Activated CD8-positive, alpha-beta memory T cell treated with anti-CD3 and anti-CD28 coated beads, Interleukin-2, amount 50 U/mL, for 24 hours (primary cell): Measurements from ENCODE around the gene CLPTM1.
"Not testable (repeated sequence)": the region's sequence is repeated elsewhere in the genome, so short reads cannot be mapped to it uniquely, and the experiment has no call there.

ENCODE experiments used
- DNase-seq: peaks from one replicate; pipeline ENCODE4 v3.0.0-alpha.2; 2020; ENCODE audit errors: extremely low read depth

The CLPTM1 gene

GRCh38 chr19:44943801-44944249, 11.4 kb upstream of the CLPTM1 start:
- DNase-seq, result no peak

GRCh38 chr19:44947041-44947581, 8.1 kb upstream of the CLPTM1 start:
- DNase-seq, result no peak

DNA sequence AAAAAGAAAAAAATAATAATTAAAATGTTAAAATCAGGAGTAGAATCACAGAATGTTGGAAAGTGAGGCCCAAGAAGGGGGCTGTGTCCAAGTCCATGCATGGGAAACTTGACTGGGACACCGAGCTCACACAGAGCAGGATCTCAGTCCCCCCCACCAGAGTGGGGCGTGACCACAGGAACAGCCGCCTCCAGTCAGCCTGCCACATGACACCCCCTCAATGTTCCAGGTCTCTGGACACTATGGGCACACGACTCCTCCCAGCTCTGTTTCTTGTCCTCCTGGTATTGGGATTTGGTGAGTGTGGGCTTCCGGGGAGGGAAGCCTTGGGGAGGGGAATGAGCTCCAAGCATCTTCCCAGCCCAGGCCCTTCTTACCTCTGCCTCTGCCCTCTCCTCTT, 6.9 kb upstream of the CLPTM1 start:
- DNase-seq, result no peak

- DNase-seq, result no peak
Measured at GRCh38 chr19:44948763-44949374, 6.3 kb upstream of the CLPTM1 start.

GRCh38 chr19:44949550-44949949, 5.6 kb upstream of the CLPTM1 start:
- DNase-seq, result no peak

DNA sequence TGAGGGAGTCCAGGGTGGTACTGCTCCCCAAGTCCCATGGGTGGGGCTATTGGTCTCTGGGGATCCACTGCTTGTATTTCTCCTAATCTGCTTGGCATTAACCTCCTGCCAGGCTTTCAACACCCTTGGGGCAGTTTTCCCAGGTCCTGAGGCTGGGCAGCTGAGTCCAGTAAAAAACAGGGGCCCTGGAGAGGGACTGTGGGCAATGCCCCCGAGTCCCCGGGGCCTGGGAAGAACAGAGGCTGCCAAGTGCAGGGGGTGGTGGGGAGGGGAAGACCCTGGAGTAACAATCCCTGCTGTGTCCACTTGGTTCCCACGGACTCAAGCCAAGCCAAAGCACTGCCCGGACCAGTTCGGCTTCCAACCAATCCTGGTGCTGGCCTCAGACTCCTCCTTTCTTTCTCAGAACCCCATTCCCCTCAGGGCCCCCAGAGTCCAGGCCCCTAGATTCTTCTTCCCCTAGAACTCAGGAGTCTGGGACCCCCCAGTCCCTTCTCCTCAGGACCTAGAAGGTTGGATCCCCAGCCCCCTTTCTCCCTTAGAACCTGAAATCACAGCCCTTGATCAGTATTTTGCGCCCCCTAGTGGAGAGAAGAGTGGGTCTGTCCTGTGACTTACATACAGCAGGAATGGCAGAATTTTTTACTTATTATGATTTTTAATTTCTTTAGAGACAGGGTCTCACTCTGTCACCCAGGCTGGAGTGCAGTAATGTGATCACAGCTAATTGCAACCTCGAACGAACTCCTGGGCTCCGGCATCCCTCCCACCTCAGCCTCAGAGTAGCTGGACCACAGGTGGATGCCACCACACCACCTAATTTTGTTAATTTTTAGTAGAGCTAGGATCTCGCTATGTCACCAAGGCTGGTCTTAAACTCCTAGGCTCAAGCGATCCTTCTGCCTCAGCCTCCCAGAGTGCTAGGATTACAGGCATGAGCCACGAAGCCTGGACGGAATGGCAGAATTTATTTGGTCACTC, 3.7 kb upstream of the CLPTM1 start:
- DNase-seq, result peak; percentile 26

DNA sequence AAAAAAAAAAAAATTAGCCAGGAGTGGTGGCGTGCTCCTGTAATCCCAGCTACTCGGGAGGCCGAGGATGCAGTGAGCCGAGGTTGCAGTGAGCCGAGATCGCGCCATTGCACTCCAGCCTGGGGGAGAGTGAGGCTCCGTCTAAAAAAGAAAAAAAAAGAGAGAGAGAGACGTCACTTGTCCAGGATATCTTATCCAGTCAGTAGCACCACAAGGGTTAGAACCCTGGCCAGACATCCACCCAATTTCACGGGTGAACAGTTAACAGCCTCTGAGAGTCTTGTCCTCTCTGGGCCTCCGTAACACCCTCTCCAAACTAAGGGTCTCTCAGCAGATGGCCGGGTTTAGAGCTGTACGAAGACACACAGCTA, 917 bp upstream of the CLPTM1 start:
- no peak for DNase-seq

GRCh38 chr19:44955505-44956439, 592 bp downstream of the CLPTM1 start:
- DNase-seq, result no peak

- DNase-seq, result no peak
Measured at GRCh38 chr19:44957526-44957925, 2.3 kb downstream of the CLPTM1 start.

- DNase-seq, result no peak
Measured at GRCh38 chr19:44958090-44958489, 2.9 kb downstream of the CLPTM1 start.

DNA sequence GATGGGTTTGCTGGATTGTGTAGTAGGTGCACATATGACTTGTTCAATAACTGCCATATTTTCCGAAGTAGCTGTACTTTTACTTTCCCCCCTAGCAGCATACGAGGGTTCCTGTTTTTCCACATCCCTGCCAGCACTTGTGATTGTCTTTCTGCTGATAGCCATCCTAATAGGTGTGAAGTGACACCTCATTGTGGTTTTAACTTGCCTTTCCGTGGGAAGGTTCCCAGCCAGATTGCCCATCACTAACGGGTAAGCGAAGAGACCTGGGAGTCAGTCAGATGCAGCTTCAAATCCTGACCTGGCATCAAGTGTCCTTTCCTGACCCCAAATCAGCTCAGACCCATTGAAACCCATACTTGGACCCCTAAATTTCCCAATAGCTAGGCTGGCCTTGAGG, 4.5 kb downstream of the CLPTM1 start:
- DNase-seq, result no peak

DNA sequence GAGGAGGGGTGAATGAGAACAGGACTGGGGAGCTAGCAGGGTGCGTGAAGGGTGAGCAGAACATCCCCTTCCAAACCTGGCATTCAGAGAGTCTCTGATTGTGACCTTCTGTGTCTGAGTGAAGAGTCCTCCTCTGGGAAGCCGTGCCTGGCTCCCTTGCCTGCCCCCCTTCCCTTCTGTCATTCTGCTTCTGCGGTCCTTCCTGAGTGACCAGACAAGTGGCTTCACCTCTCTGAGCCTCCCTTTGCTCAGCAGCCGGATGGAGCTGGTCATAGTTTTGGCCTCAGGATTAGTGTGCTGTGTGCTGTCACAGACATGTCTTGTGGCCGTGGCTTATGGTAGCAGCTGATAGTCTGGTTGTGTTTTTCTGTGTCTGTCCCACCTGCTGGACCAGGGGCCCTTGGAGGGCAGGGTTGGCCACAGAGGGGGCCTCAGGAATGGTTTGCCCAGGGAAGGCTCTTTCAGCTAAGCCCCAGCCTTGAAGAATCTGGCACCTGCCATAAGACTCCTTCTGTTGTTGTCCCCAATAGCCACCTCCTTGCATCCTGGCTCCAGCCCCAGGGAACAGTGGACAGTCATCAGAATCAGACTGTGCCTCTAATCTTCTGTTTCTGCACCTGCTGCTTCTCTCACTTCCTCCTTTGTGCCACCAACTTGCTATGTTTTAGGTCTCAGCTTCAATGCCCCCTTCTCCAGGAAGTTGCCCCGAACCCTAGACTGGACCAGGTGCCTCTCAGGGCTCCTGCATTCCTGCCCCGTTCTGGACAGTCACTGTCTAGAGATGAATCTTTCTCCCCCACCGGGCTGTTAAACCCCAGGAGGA, 5.9 kb downstream of the CLPTM1 start:
- no peak for DNase-seq

- no peak for DNase-seq
Measured at GRCh38 chr19:44961821-44962220, 6.6 kb downstream of the CLPTM1 start.

DNA sequence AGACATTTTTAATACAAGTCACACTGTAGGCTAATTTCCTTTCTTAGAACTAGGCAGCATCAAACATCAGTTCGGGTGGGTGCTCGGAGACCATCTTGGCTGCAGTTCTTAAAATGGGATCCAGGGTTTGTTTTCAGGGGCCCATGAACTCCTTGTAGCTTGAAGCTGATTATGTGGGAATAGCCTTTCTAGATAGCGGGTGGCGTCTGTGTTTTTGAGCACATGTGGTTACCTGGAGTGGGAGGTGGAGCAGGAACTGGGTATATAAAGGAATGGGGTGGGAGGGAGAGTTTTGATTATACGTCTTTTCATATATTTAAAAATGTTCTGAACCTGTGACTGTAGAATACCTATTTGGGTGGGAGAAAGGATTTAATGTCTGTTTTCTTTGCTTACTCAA, 12.9 kb downstream of the CLPTM1 start:
- DNase-seq, result no peak

DNA sequence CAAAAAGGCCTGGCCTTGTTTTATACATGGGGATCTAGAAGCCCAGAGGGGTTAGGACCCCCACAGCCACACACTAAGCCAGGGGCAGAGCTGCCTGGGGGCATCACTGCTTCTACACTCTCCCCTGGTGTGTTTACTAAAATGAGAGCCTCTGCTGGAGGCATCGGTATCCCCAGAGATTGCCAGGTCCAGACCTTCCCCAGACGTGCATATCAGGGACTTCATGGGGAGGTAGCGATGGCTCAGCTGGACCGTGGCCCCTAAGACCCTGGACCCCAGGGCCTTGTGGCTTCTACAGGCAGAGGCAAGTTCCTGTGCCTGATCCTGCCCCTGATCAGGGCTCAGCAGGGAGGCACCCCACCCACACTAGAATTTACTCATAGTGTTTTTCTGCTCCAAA, 13.5 kb downstream of the CLPTM1 start:
- no peak for DNase-seq

GRCh38 chr19:44969437-44969836, 14.3 kb downstream of the CLPTM1 start:
- no peak for DNase-seq

- DNase-seq, result not testable (repeated sequence)
Measured at GRCh38 chr19:44971451-44971850, 16.3 kb downstream of the CLPTM1 start.

GRCh38 chr19:44972802-44973201, 17.6 kb downstream of the CLPTM1 start:
- no peak for DNase-seq

DNA sequence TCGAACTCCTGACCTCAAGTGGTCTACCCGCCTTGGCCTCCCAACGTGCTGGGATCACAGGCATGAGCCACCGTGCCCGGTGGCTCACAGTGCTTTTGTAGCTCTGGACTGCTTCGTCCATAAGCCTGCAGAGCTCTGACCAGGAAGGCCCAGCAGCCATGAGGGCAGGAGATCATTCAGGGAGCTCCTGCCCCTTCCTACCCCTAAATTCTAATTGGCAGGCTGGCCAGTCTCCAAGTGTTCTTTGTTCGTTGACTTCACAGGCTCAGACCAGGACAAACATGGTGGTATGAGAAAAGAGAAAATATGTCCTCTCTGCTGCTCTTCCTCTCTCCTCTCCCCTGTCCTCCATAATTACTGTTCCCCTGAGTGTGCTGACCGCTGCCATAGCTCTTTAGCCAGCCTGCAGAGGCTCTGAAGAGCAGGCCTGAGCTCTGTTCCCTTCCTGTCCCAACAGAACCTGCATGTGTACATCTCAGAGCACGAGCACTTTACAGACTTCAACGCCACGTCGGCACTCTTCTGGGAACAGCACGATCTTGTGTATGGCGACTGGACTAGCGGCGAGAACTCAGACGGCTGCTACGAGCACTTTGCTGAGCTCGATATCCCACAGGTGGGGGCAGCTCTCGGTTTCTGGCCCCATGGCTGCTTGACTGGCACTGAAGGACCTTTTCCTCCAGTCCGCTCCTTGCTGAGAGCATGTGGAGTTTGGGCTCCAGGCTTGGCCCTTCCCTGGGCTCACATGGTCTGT, 19.0 kb downstream of the CLPTM1 start:
- no peak for DNase-seq

- DNase-seq, result no peak
Measured at GRCh38 chr19:44974857-44975256, 19.7 kb downstream of the CLPTM1 start.
